H9 (cell line): ENCODE data around the gene PRKCZ. TPM values are rescaled to one million over a fixed set of nuclear protein-coding genes. Genes with fewer than 3 reads are reported as not detected.

Experiments
- DNase-seq: peaks from one replicate; pipeline ENCODE4 v3.0.0-alpha.2; 2017
- H2AFZ ChIP-seq: one replicate; pipeline ENCODE4 v1.6.1; 2013; ENCODE audit warnings: mild to moderate bottlenecking, low read length, control low read depth, moderate library complexity
- H2AK5ac ChIP-seq: 2 replicates; pipeline ENCODE4 v1.6.1; 2013; ENCODE audit warnings: low read length, control low read depth, mixed read lengths; ENCODE audit not compliant: insufficient read length
- H2BK120ac ChIP-seq: one replicate; pipeline ENCODE4 v1.6.1; 2013; ENCODE audit warnings: low read depth, mild to moderate bottlenecking, low read length, control low read depth, inconsistent platforms; ENCODE audit not compliant: poor library complexity, severe bottlenecking
- H2BK12ac ChIP-seq: 2 replicates; pipeline ENCODE4 v1.6.1; 2013; ENCODE audit warnings: low read length, control low read depth, mixed read lengths, low read depth; ENCODE audit not compliant: insufficient read length
- H2BK15ac ChIP-seq: 2 replicates; pipeline ENCODE4 v1.6.1; 2013; ENCODE audit warnings: low read depth, low read length, control low read depth
- H2BK20ac ChIP-seq: one replicate; pipeline ENCODE4 v1.6.1; 2013; ENCODE audit warnings: low read depth, mild to moderate bottlenecking, low read length, control low read depth, inconsistent platforms; ENCODE audit not compliant: poor library complexity, severe bottlenecking
- H2BK5ac ChIP-seq: 2 replicates; pipeline ENCODE4 v1.6.1; 2013; ENCODE audit warnings: low read length, control low read depth, mixed read lengths; ENCODE audit not compliant: insufficient read length
- H3K14ac ChIP-seq: 2 replicates; pipeline ENCODE4 v1.6.1; 2013; ENCODE audit warnings: low read length, control low read depth; ENCODE audit not compliant: insufficient read depth
- H3K18ac ChIP-seq: 2 replicates; pipeline ENCODE4 v1.6.1; 2013; ENCODE audit warnings: low read depth, mild to moderate bottlenecking, mixed read lengths, low read length, control low read depth; ENCODE audit not compliant: insufficient read length
- H3K23ac ChIP-seq: 2 replicates; pipeline ENCODE4 v1.6.1; 2013; ENCODE audit warnings: low read length, control low read depth, mixed read lengths, low read depth; ENCODE audit not compliant: insufficient read length
- H3K23me2 ChIP-seq: 2 replicates; pipeline ENCODE4 v1.6.1; 2013; ENCODE audit warnings: low read depth, mild to moderate bottlenecking, mixed read lengths, low read length, control low read depth; ENCODE audit not compliant: insufficient read length, poor library complexity, severe bottlenecking
- H3K27ac ChIP-seq: 2 replicates; pipeline ENCODE4 v1.5.1; 2013; ENCODE audit warnings: low read length, control low read depth, mixed read lengths, low read depth; ENCODE audit not compliant: insufficient read length
- H3K27me3 ChIP-seq: 2 replicates; pipeline ENCODE4 v1.6.1; 2013; ENCODE audit warnings: low read length, control low read depth, inconsistent platforms; ENCODE audit not compliant: insufficient read depth
- H3K4ac ChIP-seq: 2 replicates; pipeline ENCODE4 v1.6.1; 2013; ENCODE audit warnings: low read depth, mild to moderate bottlenecking, control low read depth, inconsistent platforms, low read length, moderate library complexity
- H3K4me1 ChIP-seq: 2 replicates; pipeline ENCODE4 v1.6.1; 2013; ENCODE audit warnings: low read length, control low read depth, inconsistent platforms; ENCODE audit not compliant: insufficient read depth
- H3K4me2 ChIP-seq: 2 replicates; pipeline ENCODE4 v1.6.1; 2013; ENCODE audit warnings: low read length, control low read depth, mixed read lengths; ENCODE audit not compliant: insufficient read length, insufficient read depth
- H3K56ac ChIP-seq: 2 replicates; pipeline ENCODE4 v1.6.1; 2013; ENCODE audit warnings: low read depth, mild to moderate bottlenecking, mixed read lengths, low read length, control low read depth; ENCODE audit not compliant: insufficient read length
- H3K79me1 ChIP-seq: 2 replicates; pipeline ENCODE4 v1.6.1; 2013; ENCODE audit warnings: low read depth, mild to moderate bottlenecking, moderate library complexity, low read length, control low read depth, inconsistent platforms; ENCODE audit not compliant: insufficient read depth, poor library complexity, severe bottlenecking
- H3K79me2 ChIP-seq: 2 replicates; pipeline ENCODE4 v1.6.1; 2013; ENCODE audit warnings: low read length, control low read depth, inconsistent platforms; ENCODE audit not compliant: insufficient read depth
- H3K9ac ChIP-seq: 2 replicates; pipeline ENCODE4 v1.6.1; 2013; ENCODE audit warnings: low read length, control low read depth, mixed read lengths; ENCODE audit not compliant: insufficient read length; ENCODE audit errors: extremely low read depth
- H3K9me3 ChIP-seq: one replicate; pipeline ENCODE4 v1.6.1; 2013; ENCODE audit warnings: low read depth, low read length, inconsistent platforms; ENCODE audit not compliant: control insufficient read depth
- H3T11ph ChIP-seq: one replicate; pipeline ENCODE4 v1.6.1; 2013; ENCODE audit warnings: mild to moderate bottlenecking, low read length, control low read depth, inconsistent platforms
- H4K20me1 ChIP-seq: one replicate; pipeline ENCODE4 v1.6.1; 2013; ENCODE audit not compliant: control insufficient read depth, insufficient read length, insufficient read depth
- H4K5ac ChIP-seq: 2 replicates; pipeline ENCODE4 v1.6.1; 2013; ENCODE audit warnings: low read depth, mild to moderate bottlenecking, mixed read lengths, low read length, control low read depth; ENCODE audit not compliant: insufficient read length
- H4K8ac ChIP-seq: replicated peaks from 2 replicates; pipeline ENCODE4 v1.6.1; 2013; ENCODE audit warnings: low read length, control low read depth, mixed read lengths, low read depth; ENCODE audit not compliant: insufficient read length
- H4K91ac ChIP-seq: 2 replicates; pipeline ENCODE4 v1.6.1; 2013; ENCODE audit warnings: low read depth, mild to moderate bottlenecking, moderate library complexity, mixed read lengths, low read length, control low read depth; ENCODE audit not compliant: insufficient read length
- H3K27ac Mint-ChIP-seq, 3 experiments: 2 replicates in 2 of 3; 3 replicates in 1 of 3; pipeline ENCODE4 v1.8.0; 2020 to 2021; ENCODE audit warnings: mixed read lengths in 3 of 3, mild to moderate bottlenecking in 1 of 3, moderate library complexity in 1 of 3
- H3K27me3 Mint-ChIP-seq: 2 replicates; pipeline ENCODE4 v1.8.0; 2021; ENCODE audit warnings: low read depth, mild to moderate bottlenecking, moderate library complexity, mixed read lengths
- H3K36me3 Mint-ChIP-seq, 3 experiments: 2 replicates in 2 of 3; 3 replicates in 1 of 3; pipeline ENCODE4 v1.8.0; 2020 to 2021; ENCODE audit warnings: low read depth in 3 of 3, mixed read lengths in 3 of 3; ENCODE audit not compliant: insufficient read depth in 1 of 3
- H3K4me1 Mint-ChIP-seq, 2 experiments: 2 replicates each; pipeline ENCODE4 v1.8.0; 2020; ENCODE audit warnings: mixed read lengths in 2 of 2
- H3K4me3 Mint-ChIP-seq, 2 experiments: 2 replicates in 1 of 2; 3 replicates in 1 of 2; pipeline ENCODE4 v1.8.0; 2020 to 2021; ENCODE audit warnings: mild to moderate bottlenecking in 2 of 2, mixed read lengths in 2 of 2, moderate library complexity in 1 of 2
- H3K9me3 Mint-ChIP-seq, 2 experiments: 2 replicates in 1 of 2; 3 replicates in 1 of 2; pipeline ENCODE4 v1.8.0; 2020; ENCODE audit warnings: mild to moderate bottlenecking in 2 of 2, mixed read lengths in 2 of 2, moderate library complexity in 1 of 2
- WGBS: extraction: QIAGEN DNeasy Blood & Tissue Kit; methylation state at CpG from one replicate; pipeline ENCODE4 v1.1.7; 2013; ENCODE audit warnings: missing lambda C conversion rate, low lambda C conversion rate, mixed read lengths; ENCODE audit not compliant: insufficient read length; ENCODE audit errors: extremely low coverage; 5-methylcytosine and 5-hydroxymethylcytosine counted together
- total RNA-seq: library from RNA; stranded (reverse); gene quantifications from 2 replicates; pipeline ENCODE4 v1.2.1, GENCODE V29; 2021
- TF ChIP-seq, protein P1 (sequence below): fragments of 200-600 bp; sonication (generic); conservative IDR thresholded peaks from 3 replicates; pipeline ENCODE4 v1.8.0; 2021; ENCODE audit warnings: antibody characterized with exemption, mild to moderate bottlenecking

Gene PRKCZ
- total RNA-seq, 1 experiment from 2014 or later: 48.4 TPM

DNA sequence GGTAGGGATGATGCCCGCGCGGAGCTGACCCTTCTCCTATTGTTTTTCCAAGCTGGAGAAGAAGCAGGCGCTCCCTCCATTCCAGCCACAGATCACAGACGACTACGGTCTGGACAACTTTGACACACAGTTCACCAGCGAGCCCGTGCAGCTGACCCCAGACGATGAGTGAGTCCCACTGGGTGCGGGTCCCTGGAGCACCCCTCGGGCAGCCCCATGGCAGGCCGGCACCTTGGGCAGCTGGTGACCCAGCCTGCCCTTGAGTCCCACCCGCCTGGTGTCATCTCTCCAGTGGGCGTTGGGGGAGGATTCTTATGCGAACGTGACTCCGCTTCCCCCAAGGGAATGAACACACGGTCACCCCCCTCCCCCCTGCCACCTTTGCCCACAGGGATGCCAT is 134.3 kb downstream of the PRKCZ start:
- Histone ChIP-seq H3K14ac (no peak overlapping the region), H2AFZ (no peak overlapping the region), H3K56ac (no peak overlapping the region), H4K5ac (no peak overlapping the region), H4K91ac (no peak overlapping the region), H3K9me3 (no peaks in the 10 kb centered on the region), H3T11ph (no peak overlapping the region), H3K79me1 (no peaks in the 10 kb centered on the region), H3K27me3 (no peaks in the 10 kb centered on the region), H4K20me1 (no peaks in the 10 kb centered on the region), H3K4me2 (no peak overlapping the region), H3K79me2 (no peaks in the 10 kb centered on the region), H3K4me1 (no peaks in the 10 kb centered on the region), H3K4ac (no peak overlapping the region), H3K23ac (no peak overlapping the region), H2BK15ac (no peak overlapping the region), H3K18ac (no peak overlapping the region), H2BK5ac (no peak overlapping the region), H2BK20ac (no peak overlapping the region), H3K27ac (no peak overlapping the region), H2BK12ac (no peak overlapping the region), H3K23me2 (no peaks in the 10 kb centered on the region), H3K9ac (no peak overlapping the region), H2BK120ac (no peak overlapping the region), H4K8ac (no peak overlapping the region), H2AK5ac (no peak overlapping the region)
- no peak overlapping the region for H3K4me3 Mint-ChIP-seq
- peaks cover 2 to 3% of the 10 kb centered on the region in 2 experiments; a peak in 3 of 4 replicates for H3K4me1 Mint-ChIP-seq
- H3K27ac Mint-ChIP-seq: no peak overlapping the region; a peak in 2 of 7 replicates
- H3K27me3 Mint-ChIP-seq: peaks cover 1% of the 10 kb centered on the region; the same call in 1 of the 2 replicates
- H3K9me3 Mint-ChIP-seq: no peaks in the 10 kb centered on the region
- TF ChIP-seq, protein P1, sequence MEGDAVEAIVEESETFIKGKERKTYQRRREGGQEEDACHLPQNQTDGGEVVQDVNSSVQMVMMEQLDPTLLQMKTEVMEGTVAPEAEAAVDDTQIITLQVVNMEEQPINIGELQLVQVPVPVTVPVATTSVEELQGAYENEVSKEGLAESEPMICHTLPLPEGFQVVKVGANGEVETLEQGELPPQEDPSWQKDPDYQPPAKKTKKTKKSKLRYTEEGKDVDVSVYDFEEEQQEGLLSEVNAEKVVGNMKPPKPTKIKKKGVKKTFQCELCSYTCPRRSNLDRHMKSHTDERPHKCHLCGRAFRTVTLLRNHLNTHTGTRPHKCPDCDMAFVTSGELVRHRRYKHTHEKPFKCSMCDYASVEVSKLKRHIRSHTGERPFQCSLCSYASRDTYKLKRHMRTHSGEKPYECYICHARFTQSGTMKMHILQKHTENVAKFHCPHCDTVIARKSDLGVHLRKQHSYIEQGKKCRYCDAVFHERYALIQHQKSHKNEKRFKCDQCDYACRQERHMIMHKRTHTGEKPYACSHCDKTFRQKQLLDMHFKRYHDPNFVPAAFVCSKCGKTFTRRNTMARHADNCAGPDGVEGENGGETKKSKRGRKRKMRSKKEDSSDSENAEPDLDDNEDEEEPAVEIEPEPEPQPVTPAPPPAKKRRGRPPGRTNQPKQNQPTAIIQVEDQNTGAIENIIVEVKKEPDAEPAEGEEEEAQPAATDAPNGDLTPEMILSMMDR: no peak
- peaks cover 18 to 43% (median 42%) of the 10 kb centered on the region in 3 experiments; a peak in 6 of 7 replicates for H3K36me3 Mint-ChIP-seq
- no CpG with 5 or more reads among the region's 18 CpGs for WGBS
- DNase-seq: no peak
